Measurements from ENCODE around the gene WDR64. TPM values are rescaled to one million over a fixed set of nuclear protein-coding genes. Genes with fewer than 3 reads are reported as not detected.
"Not testable (repeated sequence)": the region's sequence is repeated elsewhere in the genome, so short reads cannot be mapped to it uniquely, and the experiment has no call there.

Gene WDR64
- polyA plus RNA-seq, 5 donors: 0.09 to 0.38 (median 0.22) TPM

DNA sequence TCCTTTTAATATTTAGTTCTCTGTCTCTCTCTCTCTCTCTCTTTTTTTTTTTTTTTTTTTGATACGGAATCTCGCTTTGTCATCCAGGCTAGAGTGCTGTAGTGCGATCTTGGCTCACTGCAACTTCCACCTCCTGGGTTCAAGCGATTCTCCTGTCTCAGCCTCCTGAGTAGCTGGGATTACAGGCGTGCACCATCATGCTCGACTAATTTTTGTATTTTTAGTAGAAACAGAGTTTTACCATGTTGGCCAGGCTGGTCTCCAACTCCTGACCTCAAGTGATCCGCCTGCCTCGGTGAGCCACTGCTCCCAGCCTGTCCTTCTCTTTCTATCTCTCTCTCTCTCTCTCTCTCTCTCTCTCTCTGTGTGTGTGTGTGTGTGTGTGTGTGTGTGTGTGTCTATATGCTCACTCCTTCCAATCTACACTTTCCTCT is 83.4 kb downstream of the WDR64 start:
- DNase-seq: not testable (repeated sequence)

DNA sequence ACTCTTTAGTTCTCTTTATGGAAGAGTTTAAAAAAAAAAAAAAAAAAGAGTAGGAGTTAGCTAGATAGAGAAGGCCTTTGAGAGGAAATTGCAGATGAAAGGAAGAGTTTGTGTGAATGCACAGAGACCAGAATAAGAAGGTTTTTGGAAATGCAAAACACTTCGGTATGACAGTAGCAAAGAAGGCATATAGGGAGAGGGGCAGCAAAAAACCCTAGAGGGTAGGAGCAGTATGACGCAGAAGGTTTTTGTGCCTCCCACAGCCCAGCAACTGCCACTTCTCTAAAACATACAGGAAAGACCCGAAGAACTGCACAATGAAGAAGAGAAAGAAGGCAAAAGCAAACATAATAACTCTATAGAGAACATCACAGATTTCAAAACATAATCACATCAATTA is 84.3 kb downstream of the WDR64 start:
- DNase-seq: no peak

DNA sequence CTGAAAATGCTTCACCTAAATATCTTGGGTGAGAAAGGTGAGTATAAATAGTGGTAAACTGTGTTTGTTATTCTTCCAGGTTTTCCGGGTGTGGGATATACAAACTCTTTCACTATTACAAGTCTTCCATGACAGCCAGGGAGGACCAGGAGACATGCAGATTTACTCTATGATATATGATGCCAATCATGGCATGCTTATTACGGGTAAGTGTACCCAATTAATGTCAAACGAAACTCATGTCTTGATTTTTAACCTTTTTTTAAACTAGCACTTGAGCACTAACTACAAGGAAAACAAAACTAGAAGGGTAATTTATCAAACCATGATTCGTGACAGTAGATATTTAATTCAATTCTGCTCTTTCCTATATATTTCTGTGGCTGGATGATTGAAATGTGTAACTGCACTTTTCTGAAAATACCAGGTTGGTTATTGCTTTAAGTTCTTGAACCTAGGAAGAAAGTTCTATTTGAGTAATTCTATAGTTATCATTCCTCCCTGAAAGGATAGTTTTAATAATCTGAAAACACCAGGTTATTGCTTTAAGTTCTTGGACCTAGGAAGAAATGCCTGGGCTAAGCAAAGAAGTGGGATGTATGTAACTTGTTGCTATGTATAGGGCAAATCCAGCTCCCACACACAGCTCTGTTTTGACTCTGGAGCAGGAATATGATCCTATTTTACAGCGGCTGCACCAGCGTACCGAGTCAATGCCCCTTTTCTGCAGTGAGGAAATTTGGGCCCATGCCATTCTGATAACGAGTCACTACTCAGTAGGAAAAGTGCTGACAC is 86.4 kb downstream of the WDR64 start:
- DNase-seq: no peak

DNA sequence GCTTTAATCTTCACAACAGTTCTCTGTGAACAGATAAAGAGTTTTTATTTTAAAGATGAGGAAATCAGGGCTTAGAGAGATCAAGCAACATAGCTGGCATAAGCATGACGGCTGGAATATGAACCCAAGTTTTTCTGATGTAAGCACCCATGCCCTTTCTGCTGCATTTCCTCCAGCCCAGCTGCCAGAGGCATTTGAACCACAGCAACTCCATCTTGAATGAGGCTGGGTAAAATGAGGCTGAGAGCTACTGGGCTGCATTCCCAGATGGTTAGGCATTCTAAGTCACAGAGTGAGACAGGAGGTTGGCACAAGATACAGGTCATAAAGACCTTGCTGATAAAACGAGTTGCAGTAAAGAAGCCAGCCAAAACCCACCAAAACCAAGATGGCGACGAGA is 90.0 kb downstream of the WDR64 start:
- no peak for DNase-seq

DNA sequence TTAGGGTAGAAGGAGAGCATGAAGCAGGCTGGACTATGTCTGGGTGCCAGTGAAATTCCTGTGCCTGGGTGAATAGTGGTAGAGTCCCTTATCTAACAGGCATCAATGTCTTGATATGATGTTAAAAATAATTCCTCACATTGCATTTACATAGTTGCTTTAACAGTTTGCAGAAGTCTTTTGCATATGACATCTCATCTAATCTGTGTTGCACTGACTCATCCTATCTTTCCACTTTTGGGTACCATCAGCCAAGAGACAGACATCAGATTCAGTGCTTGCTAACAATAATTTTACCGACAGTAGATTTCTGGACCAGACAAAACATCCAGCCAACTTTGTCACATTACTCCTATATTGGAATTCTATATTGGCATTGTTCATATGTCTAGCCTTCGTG is 92.5 kb downstream of the WDR64 start:
- no peak for DNase-seq

DNA sequence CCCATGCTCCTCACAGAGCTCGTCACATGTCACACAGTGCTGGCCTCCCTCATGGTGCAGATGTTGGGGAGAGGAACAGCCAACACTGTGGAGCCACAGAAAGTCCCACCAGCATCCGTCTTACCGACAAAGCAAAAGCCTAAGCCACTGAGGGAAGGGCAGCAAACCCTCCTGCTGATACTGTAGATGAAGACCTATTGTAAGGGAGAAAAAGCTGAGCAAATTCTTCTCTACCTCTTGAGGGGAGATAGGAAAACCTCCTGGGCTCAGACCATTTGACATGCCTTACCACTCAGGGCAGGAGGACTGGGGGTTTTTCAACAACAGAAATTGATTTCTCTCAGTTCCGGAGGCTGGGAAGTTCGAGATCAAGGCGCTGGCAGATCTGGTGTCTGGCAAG is 95.9 kb downstream of the WDR64 start:
- no peak for DNase-seq

DNA sequence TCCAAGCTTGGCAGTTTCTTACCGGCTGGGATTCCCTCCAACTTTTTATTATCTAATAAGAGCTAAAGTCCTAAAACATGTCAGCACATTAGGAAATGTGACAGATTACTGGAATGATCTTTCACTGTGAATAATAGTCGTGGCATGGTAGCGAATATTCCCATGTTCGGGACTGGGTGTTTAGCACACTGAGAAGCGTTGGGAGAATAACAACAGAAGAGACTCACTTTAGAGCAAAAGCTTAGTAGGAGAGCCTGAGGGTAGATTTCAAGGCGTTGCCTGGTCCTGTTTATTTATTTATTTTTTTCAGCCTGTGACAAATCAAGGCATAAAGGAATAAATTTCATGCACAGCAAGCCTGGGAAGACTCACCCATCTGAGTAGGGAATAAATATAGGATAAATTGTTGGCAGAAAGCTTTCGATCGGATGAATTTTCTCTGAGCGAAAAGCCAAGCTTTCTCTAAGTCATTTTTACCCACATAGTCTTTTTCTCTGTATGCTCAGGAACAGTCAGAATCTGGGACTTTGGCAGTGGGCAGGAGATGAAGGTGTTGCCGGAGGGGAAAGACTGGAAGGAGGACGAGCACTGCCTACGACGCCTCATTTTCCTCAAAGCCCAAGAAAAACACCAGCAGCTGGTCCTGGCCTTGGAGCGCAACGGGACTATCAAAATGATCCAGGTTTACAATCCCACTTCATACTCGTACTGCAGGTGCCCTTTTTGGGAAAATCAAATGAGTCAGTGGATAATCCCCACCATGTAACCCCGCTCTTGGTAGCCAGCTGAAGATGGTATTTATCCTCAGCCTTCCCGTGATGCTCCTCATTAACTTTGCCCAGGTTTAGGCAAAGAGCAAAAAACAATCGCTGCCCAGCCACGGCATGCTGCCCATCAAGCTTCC is 97.2 kb downstream of the WDR64 start:
- no peak for DNase-seq

DNA sequence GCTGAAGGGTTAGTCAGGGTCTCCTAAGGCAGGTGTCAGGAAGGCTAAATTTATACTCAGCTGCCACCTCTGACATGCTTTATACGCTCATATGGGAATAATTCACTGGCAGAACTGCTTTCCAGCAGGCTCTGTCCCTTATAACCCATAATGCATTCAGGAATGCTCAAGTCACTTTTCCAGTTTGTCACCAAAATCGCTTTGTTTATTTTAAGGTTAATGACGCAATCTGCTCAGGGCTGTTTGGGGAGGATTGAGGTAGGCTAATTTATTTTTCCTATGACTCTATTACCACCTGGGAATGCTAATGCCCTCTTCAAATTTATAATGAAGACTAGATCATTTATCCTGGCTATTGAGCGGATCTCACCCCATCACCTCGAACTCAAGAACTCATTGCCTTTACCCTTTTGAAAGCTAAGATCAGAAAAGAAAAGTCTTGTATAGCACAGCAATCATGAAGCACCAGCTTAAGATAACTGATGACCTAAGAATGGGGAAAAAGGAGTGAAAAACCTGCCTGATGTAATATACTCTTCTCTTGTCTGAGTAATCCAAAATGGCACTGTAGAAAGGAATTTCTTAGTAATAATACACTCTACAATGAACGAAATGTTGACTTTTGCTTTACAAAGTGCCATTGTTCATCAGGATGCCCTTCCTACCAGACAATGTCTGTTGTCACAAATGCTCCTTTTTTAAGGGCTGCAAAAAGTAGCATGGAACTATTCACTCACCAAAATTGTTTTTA is 98.0 kb downstream of the WDR64 start:
- DNase-seq: no peak

DNA sequence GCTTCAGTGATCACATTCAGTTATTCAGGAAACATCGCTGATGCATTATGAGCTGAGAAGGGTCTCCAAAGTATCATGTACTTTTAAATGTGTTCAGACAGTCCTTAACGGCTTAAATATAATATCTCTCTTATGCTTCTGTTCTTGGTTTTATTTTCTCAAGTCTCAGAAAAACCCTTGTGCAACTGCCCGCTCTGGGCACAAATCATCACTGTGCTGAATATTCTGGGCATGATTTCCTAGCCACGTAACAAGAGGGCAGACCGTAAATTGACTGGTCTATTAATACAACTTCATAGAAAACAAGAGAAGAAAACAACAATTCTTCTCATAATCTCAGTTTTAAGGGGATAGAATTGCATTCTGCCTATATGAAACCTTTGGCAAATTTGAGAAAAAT is 99.4 kb downstream of the WDR64 start:
- no peak for DNase-seq

DNA sequence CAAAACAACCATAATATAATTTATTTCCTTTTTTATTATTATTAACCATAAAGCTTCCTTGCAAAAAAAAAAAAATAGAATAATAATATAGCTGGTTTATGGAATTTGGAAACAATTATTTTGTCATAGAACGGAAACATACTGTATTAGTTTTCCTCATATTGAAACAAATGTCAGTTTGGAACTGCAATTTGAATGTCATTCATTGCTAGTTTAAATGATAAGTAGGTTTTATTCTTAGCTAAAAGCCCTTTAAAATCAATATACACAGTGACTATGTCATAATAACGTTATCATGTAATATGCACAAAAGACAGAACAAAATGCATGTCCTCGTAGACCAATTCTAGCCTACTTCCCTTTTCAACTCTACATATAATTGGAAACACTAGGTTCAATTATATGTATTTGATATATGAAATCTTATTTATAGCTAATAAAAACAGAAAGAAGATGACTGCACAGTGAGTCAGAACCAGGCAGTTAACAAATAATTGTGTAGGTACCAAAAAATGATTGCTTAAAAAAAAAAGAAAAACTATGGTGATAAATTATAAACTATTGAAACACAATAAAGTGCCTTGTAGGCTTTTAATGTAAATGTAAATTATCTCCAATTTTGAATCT is 110.7 kb downstream of the WDR64 start:
- DNase-seq: no peak

DNA sequence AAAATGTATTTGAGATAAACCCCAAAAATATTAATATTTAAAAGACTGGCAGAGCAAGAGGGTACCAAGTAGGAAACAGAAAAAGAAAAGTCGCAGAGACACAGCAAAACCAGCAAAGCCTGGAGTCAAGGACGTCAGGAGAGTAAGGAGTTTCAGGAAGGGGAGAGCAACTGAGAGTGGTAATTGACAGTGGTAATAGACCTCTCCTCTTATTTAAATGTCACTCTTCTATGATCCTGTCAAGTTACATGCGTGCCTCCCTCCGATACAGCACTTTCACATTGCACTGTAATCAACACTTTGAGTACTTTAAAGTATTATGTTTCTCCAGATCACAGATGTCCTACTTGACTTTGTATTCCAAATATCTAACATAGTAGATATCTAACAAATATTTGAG is 113.3 kb downstream of the WDR64 start:
- DNase-seq: no peak

DNA sequence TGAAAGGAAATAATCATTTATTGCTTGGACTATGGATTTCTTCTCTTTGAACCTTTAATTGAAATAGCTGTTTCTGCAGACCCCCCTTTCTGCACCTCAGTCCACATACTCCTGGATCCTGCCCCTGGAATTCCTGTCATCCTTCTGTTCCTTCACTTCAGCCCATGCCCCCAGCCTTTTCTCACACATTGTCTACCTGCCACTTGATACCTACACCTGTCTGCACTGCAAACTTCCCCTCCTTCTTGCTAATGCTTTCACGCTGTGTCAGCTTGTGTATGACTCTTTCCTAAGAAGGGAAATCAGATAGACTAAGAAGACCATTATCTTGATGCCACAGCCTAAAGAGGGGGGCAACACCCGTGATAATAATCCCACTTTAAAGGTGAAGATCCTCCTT is 115.7 kb downstream of the WDR64 start:
- DNase-seq: no peak

DNA sequence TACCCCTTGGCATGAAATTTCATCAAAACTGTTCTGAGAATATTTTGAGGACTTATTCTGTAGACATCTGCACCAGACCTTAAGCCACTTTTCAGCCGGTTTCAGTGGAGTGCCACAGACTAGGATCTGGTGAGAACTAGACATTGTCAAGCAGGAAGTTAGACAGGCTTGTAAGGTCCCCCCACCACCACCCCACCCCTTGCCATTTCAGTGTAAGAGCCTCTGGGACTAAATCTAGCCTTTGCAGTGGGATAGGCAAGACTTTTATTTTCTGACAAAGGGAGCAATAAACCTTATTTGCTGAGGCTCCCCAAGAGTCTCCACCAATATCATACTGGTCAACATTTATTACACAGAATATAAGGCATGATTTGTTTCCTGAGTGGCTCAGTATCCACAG is 118.0 kb downstream of the WDR64 start:
- no peak for DNase-seq

DNA sequence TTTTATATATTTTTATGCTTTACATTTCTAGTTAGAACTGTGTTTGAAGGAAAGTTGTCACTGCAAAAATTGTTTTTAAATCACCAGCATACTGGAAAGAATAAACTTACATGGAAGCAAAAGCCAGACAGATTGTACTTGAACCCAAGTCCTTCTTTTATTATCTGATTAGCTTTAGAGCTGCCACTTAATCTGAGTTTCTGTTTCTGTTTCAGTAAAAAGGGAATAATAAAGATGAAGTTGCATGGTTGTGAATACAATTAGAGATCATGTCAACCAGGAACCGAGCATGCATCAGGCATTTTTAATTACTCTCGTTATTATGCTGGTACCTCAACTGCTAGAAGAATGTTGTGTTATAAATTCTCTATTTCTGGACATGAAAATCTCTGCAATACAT is 119.0 kb downstream of the WDR64 start:
- no peak for DNase-seq

DNA sequence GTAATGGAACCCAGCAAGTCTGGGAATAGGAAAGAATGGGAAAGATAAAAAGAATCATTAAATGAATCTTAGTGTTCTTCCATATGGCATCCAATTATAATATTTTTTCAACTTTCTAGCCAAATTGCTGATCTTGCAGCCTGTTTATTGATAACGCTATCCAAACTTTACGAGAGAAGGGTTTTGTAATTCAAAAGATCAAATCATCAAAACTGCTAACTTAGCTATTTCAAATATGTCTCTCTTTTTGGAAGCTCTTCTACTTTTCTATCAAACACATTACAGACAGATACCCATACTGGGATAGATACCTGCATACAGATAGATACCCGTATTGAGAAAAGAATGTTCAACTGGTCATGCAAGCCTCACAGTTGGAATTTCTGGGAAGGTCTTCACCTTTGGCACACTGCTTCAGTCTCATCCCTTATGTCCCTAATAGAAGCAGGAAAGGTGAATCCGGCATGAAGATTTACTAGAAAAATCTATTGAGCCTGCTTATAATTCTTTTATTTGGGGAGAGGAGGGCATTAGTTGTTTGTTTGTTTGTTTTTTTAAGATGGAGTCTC is 120.9 kb downstream of the WDR64 start:
- DNase-seq: no peak

DNA sequence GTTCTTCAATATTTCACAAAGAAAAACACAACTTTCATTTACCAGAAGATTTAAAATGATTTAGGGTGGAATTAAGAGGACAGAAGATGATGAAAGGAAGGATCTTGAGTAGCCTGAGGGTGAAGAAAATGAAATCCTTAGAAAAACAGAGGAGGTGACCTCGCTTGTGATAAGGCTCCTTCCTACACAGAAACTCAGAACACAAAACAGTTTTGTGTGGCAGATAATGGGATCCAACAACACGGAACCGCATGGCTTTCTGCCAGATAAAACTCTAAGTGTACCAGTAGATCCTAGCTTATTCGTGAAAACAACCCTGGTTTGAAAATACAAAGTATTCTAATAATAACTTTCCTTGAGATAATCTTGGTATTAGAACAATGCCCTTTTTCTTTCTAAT is 121.9 kb downstream of the WDR64 start:
- no peak for DNase-seq

DNA sequence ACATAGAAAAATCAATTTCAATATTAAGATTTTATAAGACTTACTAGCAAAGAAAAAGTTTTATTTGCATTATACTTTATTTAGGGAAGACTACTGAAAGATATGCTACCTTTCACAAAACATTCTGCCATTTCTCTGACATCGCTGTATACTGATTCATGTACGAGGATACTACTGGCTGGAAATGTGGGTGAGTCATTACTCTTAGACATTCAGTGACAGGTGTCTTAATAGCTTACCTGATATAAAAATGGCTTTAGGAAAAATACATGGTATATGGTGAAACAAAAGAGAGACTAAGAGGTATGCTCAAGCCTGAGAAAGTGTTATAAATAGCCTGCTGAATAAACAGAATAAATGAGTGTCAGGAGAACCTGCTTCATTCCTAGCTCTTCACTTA is 122.9 kb downstream of the WDR64 start:
- DNase-seq: no peak

DNA sequence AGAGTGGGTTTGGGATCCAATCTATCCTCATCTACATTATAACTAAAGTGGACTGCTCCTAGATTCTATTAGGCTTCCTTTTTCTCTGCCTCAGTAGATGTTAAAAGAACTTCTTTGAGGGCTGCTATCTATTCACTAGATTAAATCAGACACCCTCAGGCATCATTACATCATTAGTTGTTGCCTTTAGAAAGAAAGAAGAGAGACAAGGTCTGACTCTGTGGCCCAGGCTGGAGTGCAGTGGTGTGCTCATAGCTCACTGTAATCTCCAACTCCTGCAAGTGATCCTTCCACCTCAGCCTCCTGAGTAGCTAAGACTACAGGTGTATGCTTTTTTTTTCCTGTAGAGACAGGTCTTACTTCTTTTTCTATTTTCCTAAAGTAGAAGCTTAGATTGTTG is 124.8 kb downstream of the WDR64 start:
- no peak for DNase-seq

DNA sequence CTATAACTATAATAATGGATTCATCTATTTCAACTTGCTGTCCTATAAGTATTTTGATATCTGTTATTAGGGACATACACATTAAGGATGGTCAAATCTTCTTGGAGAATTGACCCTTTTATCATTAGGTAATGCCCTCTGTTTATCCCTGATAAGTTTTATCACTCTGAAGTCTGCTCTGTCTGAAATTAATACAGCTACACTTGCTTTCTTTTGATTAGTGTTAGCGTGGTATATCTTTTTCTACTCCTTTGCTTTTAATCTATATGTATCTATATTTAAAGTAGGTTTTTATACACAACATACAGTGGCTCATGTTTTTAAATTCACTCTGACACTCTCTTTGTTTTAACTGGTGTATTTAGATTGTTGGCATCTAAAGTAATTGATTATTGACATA is 126.0 kb downstream of the WDR64 start:
- no peak for DNase-seq

DNA sequence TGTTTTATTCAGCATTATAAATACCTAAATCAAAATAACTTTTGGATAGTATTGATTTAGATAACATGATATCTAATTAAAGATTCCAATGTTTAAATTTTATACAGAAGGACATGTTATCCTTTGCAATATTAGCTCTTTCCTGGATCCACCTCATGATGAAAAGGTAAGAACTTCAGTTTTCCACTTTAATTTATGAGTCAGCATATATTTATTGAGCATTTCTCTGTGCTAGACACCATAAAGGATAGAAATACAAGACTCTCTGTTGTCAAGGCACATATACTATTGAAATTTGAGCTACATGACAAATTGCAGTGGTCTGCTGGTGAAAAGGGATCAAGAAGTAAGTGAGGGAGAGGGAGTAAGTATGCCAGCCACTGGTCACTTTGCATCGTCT is 127.8 kb downstream of the WDR64 start:
- no peak for DNase-seq

DNA sequence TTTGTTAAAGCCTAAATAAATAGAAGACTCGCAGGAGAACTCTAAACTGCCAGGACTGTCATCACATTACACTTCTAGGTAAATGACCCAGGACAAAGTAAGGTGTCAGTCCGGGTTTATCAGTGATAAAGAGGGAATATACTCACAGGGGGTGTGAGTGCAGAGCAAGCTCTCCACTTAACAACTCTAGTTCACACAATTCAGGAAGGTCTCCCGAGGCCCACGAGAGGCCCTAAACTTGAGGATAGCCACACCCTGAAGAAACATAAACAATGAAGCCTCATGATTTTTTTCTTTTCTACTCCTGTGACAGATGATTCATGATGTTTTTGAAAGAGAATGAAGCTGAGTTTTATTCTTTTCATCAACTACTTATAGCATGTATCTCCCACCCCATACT is 130.3 kb downstream of the WDR64 start:
- DNase-seq: no peak

DNA sequence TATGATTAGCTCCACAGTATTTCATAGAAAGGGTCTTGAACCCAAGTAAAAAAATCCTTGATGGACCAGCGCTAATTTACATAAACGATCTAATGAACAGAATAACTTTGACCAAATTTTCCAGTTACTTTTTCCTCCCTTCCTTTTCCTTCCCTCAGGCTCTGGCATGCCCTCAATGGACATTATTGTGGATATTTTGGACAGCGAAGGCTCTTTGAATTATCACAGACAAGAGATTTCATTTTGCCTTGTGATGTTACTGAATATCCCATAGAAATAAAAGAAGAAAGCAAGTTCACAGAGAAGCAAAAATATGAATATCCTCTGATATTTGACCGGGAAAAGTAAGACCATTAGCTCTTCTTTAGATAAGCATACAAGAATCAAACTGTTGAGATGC is 135.6 kb downstream of the WDR64 start:
- no peak for DNase-seq

Measured in right lung (tissue), 5 donors.